SK-N-SH treated with all-trans-retinoic acid at 6 μM for 48 hours (cell line): ENCODE data around the gene SKAP2.

ENCODE experiments used
- ATAC-seq: fragments of 200-7000 bp; cut with Tn5 transposase; 3 replicates; pipeline ENCODE4 v1.9.1; 2020; ENCODE audit warnings: mild to moderate bottlenecking, moderate library complexity
- ARNTL ChIP-seq: fragments of 450-650 bp; formaldehyde crosslinking; IDR thresholded peaks from 2 replicates; pipeline ENCODE4 v1.5.0; 2020; ENCODE audit warnings: low read depth, mild to moderate bottlenecking, moderate library complexity, borderline replicate concordance
- BACH2 ChIP-seq: fragments of 250-450 bp; sonication (Bioruptor Pico); IDR thresholded peaks from 2 replicates; pipeline ENCODE4 v1.9.0; 2021; ENCODE audit warnings: mild to moderate bottlenecking, borderline replicate concordance
- ESRRG ChIP-seq: fragments of 250-450 bp; sonication (Bioruptor Pico); IDR thresholded peaks from 2 replicates; pipeline ENCODE4 v1.6.1; 2021; ENCODE audit warnings: mild to moderate bottlenecking
- GLIS3 ChIP-seq: fragments of 250-450 bp; sonication (Bioruptor Pico); IDR thresholded peaks from 2 replicates; pipeline ENCODE4 v1.5.0; 2020; ENCODE audit warnings: mild to moderate bottlenecking, moderate library complexity
- ISL1 ChIP-seq: fragments of 250-450 bp; sonication (Bioruptor Pico); IDR thresholded peaks from 2 replicates; pipeline ENCODE4 v2.1.2; 2022; ENCODE audit warnings: mild to moderate bottlenecking, moderate library complexity
- OSR1 ChIP-seq: fragments of 250-450 bp; sonication (Bioruptor Pico); IDR thresholded peaks from 2 replicates; pipeline ENCODE4 v1.8.0; 2022; ENCODE audit warnings: moderate library complexity, mild to moderate bottlenecking, inconsistent platforms
- PATZ1 ChIP-seq: fragments of 250-450 bp; sonication (Bioruptor Pico); IDR thresholded peaks from 2 replicates; pipeline ENCODE4 v1.8.0; 2020; ENCODE audit warnings: mild to moderate bottlenecking, moderate library complexity, borderline replicate concordance
- PPARA ChIP-seq: fragments of 250-450 bp; sonication (Bioruptor Pico); IDR thresholded peaks from 2 replicates; pipeline ENCODE4 v1.5.0; 2020; ENCODE audit warnings: mild to moderate bottlenecking, borderline replicate concordance
- RARB ChIP-seq: fragments of 250-450 bp; sonication (Bioruptor Pico); IDR thresholded peaks from 2 replicates; pipeline ENCODE4 v1.8.0; 2021; ENCODE audit warnings: mild to moderate bottlenecking, moderate library complexity
- SNAI2 ChIP-seq: fragments of 250-450 bp; sonication (Bioruptor Pico); IDR thresholded peaks from 2 replicates; pipeline ENCODE4 v1.5.0; 2020; ENCODE audit warnings: mild to moderate bottlenecking, moderate library complexity
- TCF4 ChIP-seq: fragments of 250-450 bp; sonication (Bioruptor Pico); IDR thresholded peaks from 2 replicates; pipeline ENCODE4 v1.8.0; 2021; ENCODE audit warnings: mild to moderate bottlenecking, moderate library complexity, borderline replicate concordance
- TOX ChIP-seq: fragments of 250-450 bp; sonication (Bioruptor Pico); IDR thresholded peaks from 2 replicates; pipeline ENCODE4 v1.8.0; 2021; ENCODE audit warnings: mild to moderate bottlenecking, moderate library complexity, borderline replicate concordance
- TSHZ2 ChIP-seq: fragments of 250-450 bp; sonication (Bioruptor Pico); IDR thresholded peaks from 2 replicates; pipeline ENCODE4 v1.5.0; 2020; ENCODE audit warnings: mild to moderate bottlenecking, moderate library complexity
- ZC3H10 ChIP-seq: fragments of 250-450 bp; sonication (Bioruptor Pico); IDR thresholded peaks from 2 replicates; pipeline ENCODE4 v1.5.1; 2021; ENCODE audit warnings: mild to moderate bottlenecking, moderate library complexity
- ZFP3 ChIP-seq: fragments of 250-450 bp; sonication (Bioruptor Pico); IDR thresholded peaks from 2 replicates; pipeline ENCODE4 v1.5.0; 2020; ENCODE audit warnings: mild to moderate bottlenecking, moderate library complexity
- ZFP30 ChIP-seq: fragments of 450-650 bp; formaldehyde crosslinking; IDR thresholded peaks from 2 replicates; pipeline ENCODE4 v1.5.0; 2022; ENCODE audit warnings: mild to moderate bottlenecking, moderate library complexity
- ZNF8 ChIP-seq: fragments of 450-650 bp; formaldehyde crosslinking; IDR thresholded peaks from 2 replicates; pipeline ENCODE4 v1.5.0; 2020; ENCODE audit warnings: mild to moderate bottlenecking, moderate library complexity
- TF ChIP-seq, protein P1 (sequence below): fragments of 250-450 bp; sonication (Bioruptor Pico); IDR thresholded peaks from 2 replicates; pipeline ENCODE4 v1.5.1; 2021; ENCODE audit warnings: mild to moderate bottlenecking, moderate library complexity
- TF ChIP-seq, protein P2 (sequence below): fragments of 250-450 bp; sonication (Bioruptor Pico); IDR thresholded peaks from 2 replicates; pipeline ENCODE4 v1.5.1; 2020; ENCODE audit warnings: low read depth, mild to moderate bottlenecking, moderate library complexity

The SKAP2 gene

GRCh38 chr7:26698806-26699205, 165.6 kb downstream of the SKAP2 start (continued):
- TF ChIP-seq, protein P1, sequence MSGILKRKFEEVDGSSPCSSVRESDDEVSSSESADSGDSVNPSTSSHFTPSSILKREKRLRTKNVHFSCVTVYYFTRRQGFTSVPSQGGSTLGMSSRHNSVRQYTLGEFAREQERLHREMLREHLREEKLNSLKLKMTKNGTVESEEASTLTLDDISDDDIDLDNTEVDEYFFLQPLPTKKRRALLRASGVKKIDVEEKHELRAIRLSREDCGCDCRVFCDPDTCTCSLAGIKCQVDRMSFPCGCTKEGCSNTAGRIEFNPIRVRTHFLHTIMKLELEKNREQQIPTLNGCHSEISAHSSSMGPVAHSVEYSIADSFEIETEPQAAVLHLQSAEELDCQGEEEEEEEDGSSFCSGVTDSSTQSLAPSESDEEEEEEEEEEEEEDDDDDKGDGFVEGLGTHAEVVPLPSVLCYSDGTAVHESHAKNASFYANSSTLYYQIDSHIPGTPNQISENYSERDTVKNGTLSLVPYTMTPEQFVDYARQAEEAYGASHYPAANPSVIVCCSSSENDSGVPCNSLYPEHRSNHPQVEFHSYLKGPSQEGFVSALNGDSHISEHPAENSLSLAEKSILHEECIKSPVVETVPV (CRISPR knock-in tag), result no peak
- TF ChIP-seq PPARA, result no peak
- TF ChIP-seq SNAI2 (CRISPR knock-in tag), result no peak
- no peak for TF ChIP-seq PATZ1 (CRISPR knock-in tag)
- TF ChIP-seq ISL1, result no peak
- TF ChIP-seq RARB (CRISPR knock-in tag), result no peak
- no peak for TF ChIP-seq ZC3H10 (CRISPR knock-in tag)
- TF ChIP-seq, all 23 proteins: peak for 0

GRCh38 chr7:26698194-26698593, 166.2 kb downstream of the SKAP2 start:
- ATAC-seq, result no peak
- TF ChIP-seq ZC3H10 (CRISPR knock-in tag), result no peak
- TF ChIP-seq, all 23 proteins: peak for 0

GRCh38 chr7:26696978-26697377, 167.4 kb downstream of the SKAP2 start:
- no peak for ATAC-seq

More at GRCh38 chr7:26696978-26697377, 167.4 kb downstream of the SKAP2 start:
- TF ChIP-seq TCF4 (CRISPR knock-in tag) (no peak), OSR1 (CRISPR knock-in tag) (no peak), PATZ1 (CRISPR knock-in tag) (no peak), BACH2 (CRISPR knock-in tag) (no peak), TSHZ2 (no peak), ZNF8 (CRISPR knock-in tag) (no peak), ZFP30 (no peak), ESRRG (CRISPR knock-in tag) (no peak), ZFP3 (CRISPR knock-in tag) (no peak), PPARA (no peak), SNAI2 (CRISPR knock-in tag) (no peak), ISL1 (no peak), TOX (no peak), GLIS3 (no peak), RARB (CRISPR knock-in tag) (no peak), ARNTL (CRISPR knock-in tag) (no peak)
- TF ChIP-seq, protein P1 (CRISPR knock-in tag), result no peak
- TF ChIP-seq, protein P2, sequence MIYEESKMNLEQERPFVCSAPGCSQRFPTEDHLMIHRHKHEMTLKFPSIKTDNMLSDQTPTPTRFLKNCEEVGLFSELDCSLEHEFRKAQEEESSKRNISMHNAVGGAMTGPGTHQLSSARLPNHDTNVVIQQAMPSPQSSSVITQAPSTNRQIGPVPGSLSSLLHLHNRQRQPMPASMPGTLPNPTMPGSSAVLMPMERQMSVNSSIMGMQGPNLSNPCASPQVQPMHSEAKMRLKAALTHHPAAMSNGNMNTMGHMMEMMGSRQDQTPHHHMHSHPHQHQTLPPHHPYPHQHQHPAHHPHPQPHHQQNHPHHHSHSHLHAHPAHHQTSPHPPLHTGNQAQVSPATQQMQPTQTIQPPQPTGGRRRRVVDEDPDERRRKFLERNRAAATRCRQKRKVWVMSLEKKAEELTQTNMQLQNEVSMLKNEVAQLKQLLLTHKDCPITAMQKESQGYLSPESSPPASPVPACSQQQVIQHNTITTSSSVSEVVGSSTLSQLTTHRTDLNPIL (CRISPR knock-in tag), result no peak
